Measurements from ENCODE around the gene LCE2B. TPM values are rescaled to one million over a fixed set of nuclear protein-coding genes. Genes with fewer than 3 reads are reported as not detected.

Gene LCE2B
- total and polyA plus RNA-seq, 2 experiments from 2014 or later: not detected

DNA sequence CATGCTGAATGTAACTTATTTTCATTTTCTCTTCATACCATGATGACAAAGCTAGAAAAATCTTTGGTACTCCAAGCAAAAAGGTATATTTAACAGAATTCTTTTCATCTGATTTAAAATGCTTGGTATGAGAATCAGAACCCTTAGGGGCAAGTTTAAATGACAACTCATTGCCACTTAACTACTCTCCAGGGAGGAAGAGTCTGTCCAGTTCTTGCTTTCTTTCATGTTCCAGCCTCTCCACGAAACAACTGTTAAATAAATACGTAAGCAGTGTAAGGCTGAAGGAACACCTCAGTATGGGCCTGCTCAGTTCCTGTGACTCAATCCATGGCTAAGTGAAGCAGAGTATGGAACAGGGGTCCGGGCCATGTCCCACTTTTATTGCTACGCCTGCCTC lies 13.8 kb downstream of the LCE2B start:
- peak; percentile 54 for DNase-seq

GRCh38 chr1:152707860-152708259 lies 21.9 kb downstream of the LCE2B start, which contains the start of gene LCE4A:
LCE4A (plus strand) TSS chr1:152708160; CDS start chr1:152709076, 916 bp downstream.
- WGBS, 2 experiments (ENCODE audit: low coverage in 1 of 2, low lambda C conversion rate in 2 of 2, missing lambda C conversion rate in 2 of 2): 25 to 53% methylated on average over 2 of the region's 2 CpGs
- Histone ChIP-seq H4K20me1 (ENCODE audit: insufficient read depth) (no peaks in the 10 kb centered on the region), H3K27me3 (replicated peaks; ENCODE audit: insufficient read depth) (no peaks in the 10 kb centered on the region), H3K9me3 (ENCODE audit: low read depth) (no peaks in the 10 kb centered on the region), H3K36me3 (ENCODE audit: low read depth) (no peaks in the 10 kb centered on the region), H2AFZ (no peak within 1 kb of the TSS), H3K79me2 (ENCODE audit: insufficient read depth) (no peaks in the 10 kb centered on the region), H3K9ac (no peak within 1 kb of the TSS), H3F3A (ENCODE audit: insufficient read depth) (no peaks in the 10 kb centered on the region), H3K9me2 (ENCODE audit: insufficient read depth) (no peaks in the 10 kb centered on the region), H3K4me2 (ENCODE audit: unreplicated experiment) (no peak within 1 kb of the TSS), H3K27ac (no peak within 1 kb of the TSS), H3K4me3 (no peak within 1 kb of the TSS), H3K4me1 (ENCODE audit: insufficient read depth) (no peaks in the 10 kb centered on the region)
- TF ChIP-seq EZH2phosphoT487 (IDR thresholded peaks at IDR 0.05; ENCODE audit: insufficient read depth, low read depth) (no peak), EZH2 (IDR thresholded peaks at IDR 0.05; ENCODE audit: insufficient read depth, poor library complexity, severe bottlenecking) (no peak)
- in situ Hi-C loops (cut with MboI): no loop called here
- DNase-seq: no peak

More for the DNA sequence above, 13.8 kb downstream of the LCE2B start:
- Histone ChIP-seq H3K4me1 (ENCODE audit: insufficient read depth) (peaks cover 32% of the 10 kb centered on the region), H3K36me3 (ENCODE audit: low read depth) (no peaks in the 10 kb centered on the region), H3K79me2 (ENCODE audit: insufficient read depth) (no peaks in the 10 kb centered on the region), H3K4me3 (peak overlapping the region; percentile 8; the same call in 1 of the 2 replicates), H3K9me2 (ENCODE audit: insufficient read depth) (no peaks in the 10 kb centered on the region), H3F3A (ENCODE audit: insufficient read depth) (peaks cover 25% of the 10 kb centered on the region; the same call in 1 of the 2 replicates), H4K20me1 (ENCODE audit: insufficient read depth) (no peaks in the 10 kb centered on the region), H2AFZ (peak overlapping the region; percentile 57), H3K9ac (no peak overlapping the region), H3K9me3 (ENCODE audit: low read depth) (no peaks in the 10 kb centered on the region), H3K4me2 (ENCODE audit: unreplicated experiment) (peak overlapping the region; percentile 49), H3K27ac (peak overlapping the region; percentile 50), H3K27me3 (replicated peaks; ENCODE audit: insufficient read depth) (no peaks in the 10 kb centered on the region)
- 36 to 41% methylated on average over 4 of the region's 4 CpGs for WGBS, 2 experiments (ENCODE audit: low coverage in 1 of 2, low lambda C conversion rate in 2 of 2, missing lambda C conversion rate in 2 of 2)
- in situ Hi-C loops (cut with MboI): no loop called here
- no peak for TF ChIP-seq EZH2phosphoT487 (IDR thresholded peaks at IDR 0.05; ENCODE audit: insufficient read depth, low read depth)
- no peak for TF ChIP-seq EZH2 (IDR thresholded peaks at IDR 0.05; ENCODE audit: insufficient read depth, poor library complexity, severe bottlenecking)

DNA sequence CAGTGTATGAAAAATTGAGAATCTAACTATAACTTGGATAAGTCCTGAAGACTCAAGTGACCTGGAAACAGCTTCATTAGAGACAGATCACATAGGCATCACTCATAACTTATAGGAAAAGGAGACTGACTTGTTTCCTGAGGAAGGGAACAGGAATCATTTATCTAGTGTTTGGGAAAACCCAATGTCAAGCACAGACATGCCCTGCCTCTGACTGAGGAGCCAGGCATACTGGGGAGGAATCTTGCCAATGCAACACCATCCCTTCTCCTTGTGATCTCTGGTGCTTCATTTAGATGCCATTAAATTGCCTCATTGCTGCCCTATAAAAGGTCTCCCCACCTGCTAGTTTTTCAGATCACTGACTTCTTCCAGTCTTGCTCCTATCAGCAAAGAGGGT lies 32.3 kb downstream of the LCE2B start:
- H4K20me1 ChIP-seq (ENCODE audit: insufficient read depth): no peaks in the 10 kb centered on the region
- H3F3A ChIP-seq (ENCODE audit: insufficient read depth): no peaks in the 10 kb centered on the region
- DNase-seq: no peak
- H3K36me3 ChIP-seq (ENCODE audit: low read depth): no peaks in the 10 kb centered on the region
- no peaks in the 10 kb centered on the region for H3K4me1 ChIP-seq (ENCODE audit: insufficient read depth)
- TF ChIP-seq EZH2phosphoT487 (IDR thresholded peaks at IDR 0.05; ENCODE audit: insufficient read depth, low read depth): no peak
- no peak for TF ChIP-seq EZH2 (IDR thresholded peaks at IDR 0.05; ENCODE audit: insufficient read depth, poor library complexity, severe bottlenecking)
- H3K4me2 ChIP-seq (ENCODE audit: unreplicated experiment): no peak overlapping the region
- H2AFZ ChIP-seq: no peak overlapping the region
- no peaks in the 10 kb centered on the region; the same call in 1 of the 2 replicates for H3K27me3 ChIP-seq (replicated peaks; ENCODE audit: insufficient read depth)
- in situ Hi-C loops (cut with MboI): no loop called here
- no peak overlapping the region for H3K4me3 ChIP-seq
- no peaks in the 10 kb centered on the region for H3K79me2 ChIP-seq (ENCODE audit: insufficient read depth)
- H3K9me3 ChIP-seq (ENCODE audit: low read depth): no peaks in the 10 kb centered on the region
- H3K9me2 ChIP-seq (ENCODE audit: insufficient read depth): no peaks in the 10 kb centered on the region
- no peak overlapping the region for H3K9ac ChIP-seq
- no peak overlapping the region for H3K27ac ChIP-seq

DNA sequence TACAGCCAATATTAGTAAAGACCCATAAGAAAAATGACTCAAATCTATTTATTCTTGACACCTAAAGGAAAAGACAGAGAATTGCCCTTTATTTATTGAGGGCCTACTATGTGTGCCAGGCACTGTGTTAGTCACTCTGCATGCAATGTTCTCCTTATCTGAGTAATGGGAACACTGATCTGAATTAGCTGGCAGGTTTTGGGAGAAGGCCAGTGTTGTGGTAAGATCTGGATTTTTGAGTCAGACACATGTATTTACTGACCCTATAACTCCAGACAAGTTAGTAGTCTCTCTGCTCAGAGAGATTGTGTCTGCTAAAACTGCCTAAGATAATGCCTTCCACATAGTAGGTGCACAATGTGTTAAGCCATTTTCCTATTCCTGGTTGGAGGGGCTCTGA lies 39.3 kb downstream of the LCE2B start:
- DNase-seq: peak; percentile 50
- in situ Hi-C loops (cut with MboI): no loop called here

DNA sequence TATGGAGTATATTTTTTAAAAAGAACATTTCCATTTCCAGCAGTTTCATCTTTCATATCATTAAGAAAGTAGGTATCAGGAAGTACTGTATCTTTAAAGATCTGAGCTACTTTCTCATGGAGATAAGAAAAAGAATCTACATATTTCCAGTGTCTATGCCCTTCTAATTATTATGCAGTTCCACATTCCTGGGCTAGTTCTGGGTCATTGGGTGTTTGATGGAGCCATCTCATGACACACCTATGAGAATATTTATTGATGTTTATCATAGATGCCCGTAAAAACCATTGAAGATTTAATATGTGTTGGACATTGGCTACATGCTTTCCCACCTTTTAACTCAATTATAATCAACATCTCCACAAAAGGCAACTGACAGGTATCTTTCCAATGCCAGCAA lies 43.1 kb downstream of the LCE2B start:
- H3K9me2 ChIP-seq (ENCODE audit: insufficient read depth): no peaks in the 10 kb centered on the region
- 0 out of 2 replicates have a peak overlapping the region, but pooled peaks have one; percentile 42 for H2AFZ ChIP-seq
- H3K27ac ChIP-seq: no peak overlapping the region
- TF ChIP-seq EZH2 (IDR thresholded peaks at IDR 0.05; ENCODE audit: insufficient read depth, poor library complexity, severe bottlenecking) (no peak), EZH2phosphoT487 (IDR thresholded peaks at IDR 0.05; ENCODE audit: insufficient read depth, low read depth) (no peak)
- H3K4me3 ChIP-seq: no peak overlapping the region
- no peaks in the 10 kb centered on the region for H3K9me3 ChIP-seq (ENCODE audit: low read depth)
- DNase-seq: no peak
- H3F3A ChIP-seq (ENCODE audit: insufficient read depth): no peaks in the 10 kb centered on the region
- WGBS, 2 experiments (ENCODE audit: low coverage in 1 of 2, low lambda C conversion rate in 2 of 2, missing lambda C conversion rate in 2 of 2): 30 to 38% methylated on average over 1 of the region's 1 CpG
- H3K27me3 ChIP-seq (replicated peaks; ENCODE audit: insufficient read depth): no peaks in the 10 kb centered on the region
- no peaks in the 10 kb centered on the region for H3K79me2 ChIP-seq (ENCODE audit: insufficient read depth)
- H3K4me2 ChIP-seq (ENCODE audit: unreplicated experiment): no peak overlapping the region
- in situ Hi-C loops (cut with MboI): no loop called here
- no peaks in the 10 kb centered on the region for H3K36me3 ChIP-seq (ENCODE audit: low read depth)
- 0 out of 2 replicates have a peak, but pooled peaks cover 6% of the 10 kb centered on the region for H3K4me1 ChIP-seq (ENCODE audit: insufficient read depth)
- no peaks in the 10 kb centered on the region for H4K20me1 ChIP-seq (ENCODE audit: insufficient read depth)
- H3K9ac ChIP-seq: no peak overlapping the region

More for the DNA sequence above, 39.3 kb downstream of the LCE2B start:
- H3K36me3 ChIP-seq (ENCODE audit: low read depth): no peaks in the 10 kb centered on the region
- H3K4me1 ChIP-seq (ENCODE audit: insufficient read depth): 0 out of 2 replicates have a peak, but pooled peaks cover 6% of the 10 kb centered on the region
- no peaks in the 10 kb centered on the region for H3K9me2 ChIP-seq (ENCODE audit: insufficient read depth)
- no peaks in the 10 kb centered on the region for H4K20me1 ChIP-seq (ENCODE audit: insufficient read depth)
- no peak overlapping the region for H2AFZ ChIP-seq
- no peaks in the 10 kb centered on the region for H3K9me3 ChIP-seq (ENCODE audit: low read depth)
- H3K27ac ChIP-seq: no peak overlapping the region
- no peak overlapping the region for H3K4me2 ChIP-seq (ENCODE audit: unreplicated experiment)
- no peaks in the 10 kb centered on the region for H3K79me2 ChIP-seq (ENCODE audit: insufficient read depth)
- no peaks in the 10 kb centered on the region; the same call in 1 of the 2 replicates for H3K27me3 ChIP-seq (replicated peaks; ENCODE audit: insufficient read depth)
- TF ChIP-seq EZH2 (IDR thresholded peaks at IDR 0.05; ENCODE audit: insufficient read depth, poor library complexity, severe bottlenecking): no peak
- no peak for TF ChIP-seq EZH2phosphoT487 (IDR thresholded peaks at IDR 0.05; ENCODE audit: insufficient read depth, low read depth)
- no peak overlapping the region for H3K9ac ChIP-seq
- no peaks in the 10 kb centered on the region for H3F3A ChIP-seq (ENCODE audit: insufficient read depth)
- no peak overlapping the region for H3K4me3 ChIP-seq

Data from GM23248 (cell line).